ENCODE measurements around the gene NIPAL4.

Gene NIPAL4

GRCh38 chr5:157485811-157486210 lies 25.8 kb downstream of the NIPAL4 start:
- no peak for DNase-seq (ENCODE audit: low read depth, low spot score)
- CTCF ChIA-PET, result interaction anchor here (0.6 to 3.2 kb wide), 9 partner anchors 10 to 258 kb away, joined by 3 to 28 read pairs (median 4); partner anchors contain the start of gene LSM11
- TF ChIP-seq CTCF (IDR thresholded peaks at IDR 0.05; ENCODE audit: insufficient read depth, low read length, missing control alignments), result no peak
- POLR2A ChIA-PET, result interaction anchor here (0.9 kb wide), 1 partner anchor 12 kb away, joined by 3 read pairs; no protein-coding TSS in a partner anchor
- no peak overlapping the region for H3K4me3 ChIP-seq (ENCODE audit: low read depth, low read length)

GRCh38 chr5:157486221-157486681 lies 26.2 kb downstream of the NIPAL4 start:
- POLR2A ChIA-PET, result no interaction called here
- CTCF ChIA-PET, result interaction anchor here (1.0 to 3.2 kb wide), 5 partner anchors 10 to 257 kb away, joined by 3 to 28 read pairs (median 14); partner anchors contain the start of gene LSM11
- no peak for DNase-seq (ENCODE audit: low read depth, low spot score)
- no peak overlapping the region for H3K4me3 ChIP-seq (ENCODE audit: low read depth, low read length)
- no peak for TF ChIP-seq CTCF (IDR thresholded peaks at IDR 0.05; ENCODE audit: insufficient read depth, low read length, missing control alignments)

- no peak for DNase-seq (ENCODE audit: low read depth, low spot score)
- ChIA-PET CTCF (interaction anchor here (1.0 to 2.7 kb wide), 2 partner anchors 11 to 232 kb away, joined by 3 to 28 read pairs; no protein-coding TSS in a partner anchor), POLR2A (no interaction called here)
- no peak overlapping the region for H3K4me3 ChIP-seq (ENCODE audit: low read depth, low read length)
- TF ChIP-seq CTCF (IDR thresholded peaks at IDR 0.05; ENCODE audit: insufficient read depth, low read length, missing control alignments), result no peak
Observed at GRCh38 chr5:157486861-157487260, 26.8 kb downstream of the NIPAL4 start.

- DNase-seq (ENCODE audit: low read depth, low spot score), result no peak
- ChIA-PET CTCF (interaction anchor here (0.7 to 3.2 kb wide), 2 partner anchors 10 to 158 kb away, joined by 4 to 17 read pairs; no protein-coding TSS in a partner anchor), POLR2A (no interaction called here)
- no peak for TF ChIP-seq CTCF (IDR thresholded peaks at IDR 0.05; ENCODE audit: insufficient read depth, low read length, missing control alignments)
- no peak overlapping the region for H3K4me3 ChIP-seq (ENCODE audit: low read depth, low read length)
Observed at GRCh38 chr5:157487358-157487757, 27.3 kb downstream of the NIPAL4 start.

GRCh38 chr5:157491471-157491995 lies 31.5 kb downstream of the NIPAL4 start:
- POLR2A ChIA-PET, result no interaction called here
- CTCF ChIA-PET, result no interaction called here
- no peak for TF ChIP-seq CTCF (IDR thresholded peaks at IDR 0.05; ENCODE audit: insufficient read depth, low read length, missing control alignments)
- no peak for DNase-seq (ENCODE audit: low read depth, low spot score)
- H3K4me3 ChIP-seq (ENCODE audit: low read depth, low read length), result no peak overlapping the region

- ChIA-PET POLR2A (no interaction called here), CTCF (interaction anchor here (0.6 to 4.2 kb wide), 2 partner anchors 13 to 225 kb away, joined by 3 to 15 read pairs; no protein-coding TSS in a partner anchor)
- no peak for DNase-seq (ENCODE audit: low read depth, low spot score)
- no peak overlapping the region for H3K4me3 ChIP-seq (ENCODE audit: low read depth, low read length)
- TF ChIP-seq CTCF (IDR thresholded peaks at IDR 0.05; ENCODE audit: insufficient read depth, low read length, missing control alignments), result no peak
Observed at GRCh38 chr5:157492886-157493285, 32.9 kb downstream of the NIPAL4 start.

Measured in AG04449 (cell line).